Measurements from ENCODE around the gene PRCD.

The PRCD gene

GRCh38 chr17:76593959-76594358, 54.1 kb downstream of the PRCD start:
- Mint-ChIP-seq H3K27me3 (peaks cover 39 to 70% of the 10 kb centered on the region in 2 donors), H3K9me3 (no peaks in the 10 kb centered on the region), H3K27ac (no peak overlapping the region), H3K4me1 (ENCODE audit: low read depth in 2 of 2) (peaks cover 0 to 3% of the 10 kb centered on the region in 2 donors), H3K4me3 (no peak overlapping the region), H3K36me3 (ENCODE audit: insufficient read depth) (peaks cover 2% of the 10 kb centered on the region)
- ATAC-seq (replicated peaks) (no peak), DNase-seq (no peak)

- Mint-ChIP-seq H3K4me3 (no peak overlapping the region), H3K27ac (no peak overlapping the region), H3K4me1 (ENCODE audit: low read depth in 2 of 2) (peaks cover 0 to 3% of the 10 kb centered on the region in 2 donors), H3K27me3 (peaks cover 35 to 66% of the 10 kb centered on the region in 2 donors), H3K36me3 (ENCODE audit: insufficient read depth) (peaks cover 2% of the 10 kb centered on the region), H3K9me3 (no peaks in the 10 kb centered on the region)
- ATAC-seq (replicated peaks) = no peak
- DNase-seq = no peak
These were observed 54.8 kb downstream of the PRCD start for GRCh38 chr17:76594690-76595089.
